Astrocyte of the spinal cord (primary cell): ENCODE results near the gene LDAH.

ENCODE experiments used
- DNase-seq: peaks from one replicate; pipeline ENCODE4 v3.0.0; 2011; ENCODE audit warnings: low read depth, low spot score
- H3K4me3 ChIP-seq: 2 replicates; pipeline ENCODE4 v1.5.1; 2011; ENCODE audit warnings: low read depth, mild to moderate bottlenecking, low read length, moderate library complexity
- CTCF ChIP-seq: IDR thresholded peaks from 2 replicates; pipeline ENCODE4 v1.5.1; 2012; ENCODE audit warnings: low read depth, mild to moderate bottlenecking, low read length, inconsistent platforms
- in situ Hi-C: cut with HindIII; loops from 2 replicates; pipeline ENCODE4 v1.10.0; 2017; ENCODE audit warnings: low sequenced_read_pairs

The LDAH gene

GRCh38 chr2:20649976-20650375, 172.9 kb downstream of the LDAH start:
- in situ Hi-C loops = no loop called here

DNA sequence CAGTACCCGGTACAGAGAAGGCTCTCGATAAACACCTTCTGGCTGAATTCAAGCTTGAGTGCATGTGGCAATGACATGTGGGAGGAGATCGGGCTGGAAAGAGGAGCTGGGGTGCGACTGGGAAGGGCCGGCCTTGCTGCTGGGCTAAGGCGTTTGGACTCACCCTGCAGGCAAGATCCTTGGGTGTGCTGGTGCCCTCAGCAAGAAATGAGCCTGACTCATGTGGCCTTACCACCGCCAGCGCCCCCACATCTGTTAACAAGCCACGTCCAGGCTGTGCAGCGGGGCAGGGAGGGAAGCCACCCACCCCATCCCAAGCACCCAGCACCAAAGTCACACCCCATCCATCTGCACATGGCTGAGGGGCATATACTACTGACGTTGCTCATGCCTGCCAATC, 173.3 kb downstream of the LDAH start:
- no peak overlapping the region for H3K4me3 ChIP-seq
- TF ChIP-seq CTCF = no peak
- in situ Hi-C loops = no loop called here
- no peak for DNase-seq

More at GRCh38 chr2:20649976-20650375, 172.9 kb downstream of the LDAH start:
- peak overlapping the region; percentile 84 for H3K4me3 ChIP-seq
- no peak for TF ChIP-seq CTCF
- DNase-seq = no peak

DNA sequence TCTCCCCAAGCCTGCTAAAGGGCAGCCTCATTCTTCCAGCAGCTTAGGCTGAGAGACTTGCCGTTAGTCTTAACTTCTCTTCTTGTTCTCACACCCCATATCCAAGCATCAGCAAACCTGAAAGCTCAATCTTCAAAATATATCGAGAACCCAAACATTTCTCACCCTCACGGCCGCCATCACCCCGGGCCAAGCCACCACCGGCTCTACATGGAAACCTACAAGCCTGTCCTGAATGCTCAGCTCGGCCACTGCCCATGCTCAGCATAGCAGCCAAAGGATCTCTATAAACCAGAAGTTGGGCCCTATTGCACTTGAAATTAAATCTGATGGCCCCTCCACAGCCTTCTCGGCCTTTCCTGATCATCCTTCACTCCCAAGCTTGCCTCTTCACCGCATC, 174.1 kb downstream of the LDAH start:
- DNase-seq = no peak

GRCh38 chr2:20648206-20648605, 174.7 kb downstream of the LDAH start:
- in situ Hi-C loops = no loop called here
- no peak for DNase-seq
- no peak overlapping the region for H3K4me3 ChIP-seq
- TF ChIP-seq CTCF = no peak

More for the DNA sequence above, 174.1 kb downstream of the LDAH start:
- H3K4me3 ChIP-seq = no peak overlapping the region
- in situ Hi-C loops = no loop called here
- TF ChIP-seq CTCF = no peak

- TF ChIP-seq CTCF = no peak
- no peak overlapping the region for H3K4me3 ChIP-seq
- in situ Hi-C loops = no loop called here
Observed at GRCh38 chr2:20647738-20648137, 175.2 kb downstream of the LDAH start.

DNA sequence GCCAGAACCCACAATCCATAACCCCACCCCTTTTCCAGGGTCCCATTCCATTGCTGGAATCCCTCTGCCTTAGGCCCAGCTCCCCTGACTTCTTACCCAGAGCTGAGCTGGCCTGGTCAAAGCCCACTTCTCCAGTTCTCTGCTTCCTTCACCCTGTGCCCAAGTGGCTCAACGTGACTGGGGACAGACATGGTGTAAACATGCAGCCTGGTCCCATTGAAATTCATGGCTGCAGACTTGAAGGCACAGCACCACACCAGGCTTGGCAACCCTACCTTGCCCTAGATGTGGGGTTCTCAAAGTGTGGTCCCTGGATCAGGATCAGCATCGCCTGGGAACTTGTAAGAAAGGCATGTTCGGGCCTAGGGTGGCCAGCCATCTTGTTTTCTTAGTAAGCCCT, 175.7 kb downstream of the LDAH start:
- DNase-seq = no peak
- no peak for TF ChIP-seq CTCF
- in situ Hi-C loops = no loop called here
- no peak overlapping the region for H3K4me3 ChIP-seq

More at GRCh38 chr2:20647738-20648137, 175.2 kb downstream of the LDAH start:
- DNase-seq = no peak

DNA sequence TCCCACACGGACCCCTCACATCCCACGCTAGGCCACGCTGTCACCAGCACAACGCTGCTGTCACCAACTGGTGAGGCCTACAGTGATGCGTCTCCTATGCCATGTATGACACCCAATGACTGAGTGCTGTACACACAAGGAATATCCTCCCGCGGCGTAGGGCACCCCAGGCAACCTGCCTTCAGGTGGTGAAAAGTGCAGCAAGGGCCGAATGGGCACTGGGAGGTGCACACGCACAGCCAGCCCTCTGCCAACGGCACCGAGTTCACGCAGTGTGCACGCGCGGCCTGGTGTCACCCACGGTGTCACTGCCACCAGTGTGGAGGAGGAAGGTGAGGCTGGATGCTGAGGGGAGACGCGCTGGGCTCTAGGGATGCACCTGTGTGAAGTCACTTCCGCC, 176.5 kb downstream of the LDAH start:
- no peak overlapping the region for H3K4me3 ChIP-seq
- in situ Hi-C loops = no loop called here
- no peak for DNase-seq
- no peak for TF ChIP-seq CTCF
